Measurements from ENCODE around the gene RAF1.

The RAF1 gene

DNA sequence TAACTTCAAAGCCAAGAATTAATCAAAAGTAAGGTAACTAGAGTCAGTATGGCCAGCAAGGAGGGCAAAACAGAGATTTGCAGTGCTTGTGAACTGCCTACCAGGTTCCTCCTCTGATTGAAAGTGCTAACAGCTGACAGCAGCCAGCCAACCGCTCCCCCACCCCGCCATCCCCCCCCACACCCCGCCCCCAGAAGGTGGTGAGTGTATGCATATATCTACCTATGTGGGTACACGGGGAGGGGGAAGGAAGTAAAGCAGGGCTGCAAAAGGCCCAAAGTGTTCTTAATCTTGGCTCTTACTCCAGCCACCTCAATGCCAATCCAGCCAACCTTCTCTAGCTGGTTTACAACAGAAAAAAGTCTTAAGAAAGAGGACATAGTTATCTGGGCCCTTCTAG, 50.7 kb downstream of the RAF1 start:
- TF ChIP-seq, protein P1, sequence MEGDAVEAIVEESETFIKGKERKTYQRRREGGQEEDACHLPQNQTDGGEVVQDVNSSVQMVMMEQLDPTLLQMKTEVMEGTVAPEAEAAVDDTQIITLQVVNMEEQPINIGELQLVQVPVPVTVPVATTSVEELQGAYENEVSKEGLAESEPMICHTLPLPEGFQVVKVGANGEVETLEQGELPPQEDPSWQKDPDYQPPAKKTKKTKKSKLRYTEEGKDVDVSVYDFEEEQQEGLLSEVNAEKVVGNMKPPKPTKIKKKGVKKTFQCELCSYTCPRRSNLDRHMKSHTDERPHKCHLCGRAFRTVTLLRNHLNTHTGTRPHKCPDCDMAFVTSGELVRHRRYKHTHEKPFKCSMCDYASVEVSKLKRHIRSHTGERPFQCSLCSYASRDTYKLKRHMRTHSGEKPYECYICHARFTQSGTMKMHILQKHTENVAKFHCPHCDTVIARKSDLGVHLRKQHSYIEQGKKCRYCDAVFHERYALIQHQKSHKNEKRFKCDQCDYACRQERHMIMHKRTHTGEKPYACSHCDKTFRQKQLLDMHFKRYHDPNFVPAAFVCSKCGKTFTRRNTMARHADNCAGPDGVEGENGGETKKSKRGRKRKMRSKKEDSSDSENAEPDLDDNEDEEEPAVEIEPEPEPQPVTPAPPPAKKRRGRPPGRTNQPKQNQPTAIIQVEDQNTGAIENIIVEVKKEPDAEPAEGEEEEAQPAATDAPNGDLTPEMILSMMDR (IDR thresholded peaks at IDR 0.05; ENCODE audit: control insufficient read depth, extremely low read depth, insufficient read depth), result no peak
- no peak overlapping the region for H3K4me3 ChIP-seq (ENCODE audit: low read depth, low read length)
- no peak for DNase-seq (ENCODE audit: low read depth)

DNA sequence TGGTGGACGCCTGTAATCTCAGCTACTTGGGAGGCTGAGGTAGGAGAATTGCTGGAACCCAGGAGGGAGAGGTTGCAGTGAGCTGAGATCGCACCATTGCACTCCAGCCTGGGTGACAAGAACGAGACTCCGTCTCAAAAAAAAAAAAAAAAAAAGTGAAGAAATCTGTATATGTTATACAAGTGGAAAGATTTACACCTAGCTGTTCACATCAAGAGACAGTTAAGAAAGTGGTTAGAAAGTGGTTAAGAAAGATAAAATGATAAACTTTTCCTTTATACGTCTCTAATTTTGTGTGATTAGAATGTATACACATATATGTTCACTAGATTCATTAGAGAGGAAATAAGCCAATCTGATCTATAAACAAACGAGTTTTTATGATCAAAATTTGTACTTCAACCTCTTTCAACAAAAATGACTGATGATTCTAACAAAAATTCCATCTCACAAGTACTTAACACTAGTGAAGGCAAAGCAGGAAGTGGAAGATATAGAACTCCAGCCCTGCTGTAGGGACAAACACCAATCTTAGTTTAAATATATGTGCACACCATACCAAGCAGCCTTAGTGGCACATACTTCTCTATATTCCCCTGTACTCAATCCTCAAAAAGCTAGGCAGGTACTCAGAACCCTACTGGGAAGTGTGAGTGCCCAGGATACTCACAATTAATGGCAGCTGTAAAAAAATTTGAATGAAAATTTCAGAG, 51.2 kb downstream of the RAF1 start:
- TF ChIP-seq, protein P1 (IDR thresholded peaks at IDR 0.05; ENCODE audit: control insufficient read depth, extremely low read depth, insufficient read depth), result no peak
- H3K4me3 ChIP-seq (ENCODE audit: low read depth, low read length), result no peak overlapping the region
- DNase-seq (ENCODE audit: low read depth), result no peak

DNA sequence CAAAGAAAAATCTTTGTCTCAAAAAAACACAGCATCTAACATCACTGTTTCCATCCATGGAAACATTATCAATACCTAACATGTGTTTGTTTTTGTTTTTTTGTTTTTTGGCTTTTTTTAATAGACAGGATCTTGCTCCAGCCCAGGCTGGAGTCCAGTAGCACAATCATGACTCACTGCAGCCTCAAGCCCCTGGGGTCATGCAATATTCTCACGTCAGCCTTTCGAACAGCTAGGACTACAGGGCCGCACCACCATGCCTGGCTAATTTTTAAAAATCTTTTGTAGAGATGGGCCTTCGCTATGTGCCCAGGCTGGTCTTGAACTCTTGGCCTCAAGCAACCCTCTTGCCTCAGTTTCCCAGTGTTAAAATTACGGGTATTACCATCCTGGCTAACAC, 52.8 kb downstream of the RAF1 start:
- TF ChIP-seq, protein P1 (IDR thresholded peaks at IDR 0.05; ENCODE audit: control insufficient read depth, extremely low read depth, insufficient read depth), result no peak
- H3K4me3 ChIP-seq (ENCODE audit: low read depth, low read length), result no peak overlapping the region
- DNase-seq (ENCODE audit: low read depth), result no peak

GRCh38 chr3:12608376-12608775, 55.5 kb downstream of the RAF1 start:
- DNase-seq (ENCODE audit: low read depth), result no peak
- TF ChIP-seq, protein P1 (IDR thresholded peaks at IDR 0.05; ENCODE audit: control insufficient read depth, extremely low read depth, insufficient read depth), result no peak
- H3K4me3 ChIP-seq (ENCODE audit: low read depth, low read length), result no peak overlapping the region

DNA sequence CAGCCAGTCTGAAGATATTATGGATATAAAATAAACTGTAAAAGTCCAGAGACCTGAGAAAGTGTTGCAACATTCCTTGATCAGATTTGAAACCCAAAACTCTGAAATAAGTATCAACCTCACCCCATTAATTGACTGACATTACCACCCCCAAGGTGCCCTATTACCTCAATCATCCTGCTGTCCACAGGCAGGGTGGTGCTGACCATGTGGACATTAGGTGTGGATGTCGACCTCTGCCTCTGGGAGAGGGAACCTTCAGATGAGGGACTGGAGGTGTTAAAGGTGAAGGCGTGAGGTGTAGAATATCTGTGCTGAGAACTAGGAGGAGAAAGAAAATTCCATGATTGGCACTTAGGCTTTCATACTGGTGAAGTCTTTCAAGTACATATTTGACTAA, 59.9 kb downstream of the RAF1 start:
- TF ChIP-seq, protein P1 (IDR thresholded peaks at IDR 0.05; ENCODE audit: control insufficient read depth, extremely low read depth, insufficient read depth), result no peak
- H3K4me3 ChIP-seq (ENCODE audit: low read depth, low read length), result no peak overlapping the region
- DNase-seq (ENCODE audit: low read depth), result no peak

- H3K4me3 ChIP-seq (ENCODE audit: low read depth, low read length), result no peak overlapping the region
- DNase-seq (ENCODE audit: low read depth), result peak; percentile 18
- TF ChIP-seq, protein P1 (IDR thresholded peaks at IDR 0.05; ENCODE audit: control insufficient read depth, extremely low read depth, insufficient read depth), result peak; percentile 52
Observed at GRCh38 chr3:12601072-12601471, 62.8 kb downstream of the RAF1 start.

GRCh38 chr3:12598890-12599289, 65.0 kb downstream of the RAF1 start:
- H3K4me3 ChIP-seq (ENCODE audit: low read depth, low read length), result no peak overlapping the region
- TF ChIP-seq, protein P1 (IDR thresholded peaks at IDR 0.05; ENCODE audit: control insufficient read depth, extremely low read depth, insufficient read depth), result no peak
- peak; percentile 82 for DNase-seq (ENCODE audit: low read depth)
